ENCODE results near the gene SLX4. TPM values are rescaled to one million over a fixed set of nuclear protein-coding genes. Genes with fewer than 3 reads are reported as not detected.

SLX4 gene
- total RNA-seq, 1 experiment from 2014 or later: 5.9 TPM

DNA sequence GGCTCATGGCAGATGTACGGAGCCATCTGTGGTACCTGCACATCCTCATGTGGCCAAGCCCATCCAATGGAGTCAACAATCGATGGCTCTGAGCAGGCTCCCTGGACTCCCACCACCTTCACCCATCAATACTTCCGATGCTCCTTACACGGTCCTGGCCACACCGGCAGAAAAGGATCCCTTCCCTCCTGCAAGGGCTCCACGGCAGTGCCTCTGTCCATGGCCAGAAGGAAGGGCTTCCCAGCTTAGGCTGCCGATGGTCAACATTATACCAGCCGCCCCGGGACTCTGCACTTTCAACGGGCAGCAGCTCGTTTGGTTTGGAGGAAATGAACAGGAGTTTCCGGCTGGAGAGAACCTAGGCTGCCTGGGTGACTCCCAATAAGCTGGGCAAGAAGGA lies 13.2 kb downstream of the SLX4 start:
- Mint-ChIP-seq H3K9me3 (ENCODE audit: unreplicated experiment) (no peaks in the 10 kb centered on the region), H3K27ac (ENCODE audit: low read depth, unreplicated experiment) (no peak overlapping the region), H3K36me3 (ENCODE audit: insufficient read depth, unreplicated experiment) (peaks cover 12% of the 10 kb centered on the region), H3K4me1 (ENCODE audit: insufficient read depth, unreplicated experiment) (no peaks in the 10 kb centered on the region), H3K27me3 (ENCODE audit: insufficient read depth, unreplicated experiment) (no peaks in the 10 kb centered on the region), H3K4me3 (ENCODE audit: unreplicated experiment) (no peak overlapping the region)
- DNase-seq (ENCODE audit: unreplicated experiment): no peak
- no TSS peak for BruUV-seq (replicated peaks)
- intact Hi-C loops (cut with micrococcal nuclease): no loop called here
- POLR2A ChIA-PET: no interaction called here
- CTCF ChIA-PET: interaction anchor here (0.5 kb wide), 1 partner anchor 383 kb away, joined by 3 read pairs; no protein-coding TSS in a partner anchor
- TF ChIP-seq, protein P1, sequence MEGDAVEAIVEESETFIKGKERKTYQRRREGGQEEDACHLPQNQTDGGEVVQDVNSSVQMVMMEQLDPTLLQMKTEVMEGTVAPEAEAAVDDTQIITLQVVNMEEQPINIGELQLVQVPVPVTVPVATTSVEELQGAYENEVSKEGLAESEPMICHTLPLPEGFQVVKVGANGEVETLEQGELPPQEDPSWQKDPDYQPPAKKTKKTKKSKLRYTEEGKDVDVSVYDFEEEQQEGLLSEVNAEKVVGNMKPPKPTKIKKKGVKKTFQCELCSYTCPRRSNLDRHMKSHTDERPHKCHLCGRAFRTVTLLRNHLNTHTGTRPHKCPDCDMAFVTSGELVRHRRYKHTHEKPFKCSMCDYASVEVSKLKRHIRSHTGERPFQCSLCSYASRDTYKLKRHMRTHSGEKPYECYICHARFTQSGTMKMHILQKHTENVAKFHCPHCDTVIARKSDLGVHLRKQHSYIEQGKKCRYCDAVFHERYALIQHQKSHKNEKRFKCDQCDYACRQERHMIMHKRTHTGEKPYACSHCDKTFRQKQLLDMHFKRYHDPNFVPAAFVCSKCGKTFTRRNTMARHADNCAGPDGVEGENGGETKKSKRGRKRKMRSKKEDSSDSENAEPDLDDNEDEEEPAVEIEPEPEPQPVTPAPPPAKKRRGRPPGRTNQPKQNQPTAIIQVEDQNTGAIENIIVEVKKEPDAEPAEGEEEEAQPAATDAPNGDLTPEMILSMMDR (IDR thresholded peaks at IDR 0.05; ENCODE audit: unreplicated experiment): no peak

DNA sequence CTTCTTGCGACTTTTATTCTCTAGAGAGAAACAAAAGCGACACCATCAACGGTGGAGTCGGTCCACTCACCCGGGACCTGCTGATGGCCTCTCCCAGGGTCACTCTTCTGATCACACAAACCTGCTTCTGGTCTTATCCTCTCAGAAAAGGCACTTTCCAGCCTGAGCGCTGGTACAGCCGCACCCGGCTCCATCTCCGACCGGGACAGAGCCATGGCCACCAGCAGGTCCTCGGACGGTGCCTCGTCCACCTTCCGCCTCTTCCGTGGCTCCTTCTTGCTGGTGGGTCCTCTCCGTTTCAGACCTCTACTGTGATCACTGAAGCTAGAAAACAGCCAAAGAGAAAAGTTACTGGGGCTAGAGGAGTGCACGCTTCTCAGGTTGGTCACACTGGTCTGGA lies 13.7 kb downstream of the SLX4 start:
- Mint-ChIP-seq H3K9me3 (ENCODE audit: unreplicated experiment) (no peaks in the 10 kb centered on the region), H3K4me3 (ENCODE audit: unreplicated experiment) (no peak overlapping the region), H3K27ac (ENCODE audit: low read depth, unreplicated experiment) (no peak overlapping the region), H3K27me3 (ENCODE audit: insufficient read depth, unreplicated experiment) (no peaks in the 10 kb centered on the region), H3K36me3 (ENCODE audit: insufficient read depth, unreplicated experiment) (peaks cover 7% of the 10 kb centered on the region), H3K4me1 (ENCODE audit: insufficient read depth, unreplicated experiment) (no peaks in the 10 kb centered on the region)
- intact Hi-C loops (cut with micrococcal nuclease): no loop called here
- TF ChIP-seq, protein P1 (IDR thresholded peaks at IDR 0.05; ENCODE audit: unreplicated experiment): no peak
- BruUV-seq (replicated peaks): no TSS peak
- DNase-seq (ENCODE audit: unreplicated experiment): no peak
- ChIA-PET CTCF (interaction anchor here (0.5 kb wide), 1 partner anchor 384 kb away, joined by 3 read pairs; no protein-coding TSS in a partner anchor), POLR2A (no interaction called here)

DNA sequence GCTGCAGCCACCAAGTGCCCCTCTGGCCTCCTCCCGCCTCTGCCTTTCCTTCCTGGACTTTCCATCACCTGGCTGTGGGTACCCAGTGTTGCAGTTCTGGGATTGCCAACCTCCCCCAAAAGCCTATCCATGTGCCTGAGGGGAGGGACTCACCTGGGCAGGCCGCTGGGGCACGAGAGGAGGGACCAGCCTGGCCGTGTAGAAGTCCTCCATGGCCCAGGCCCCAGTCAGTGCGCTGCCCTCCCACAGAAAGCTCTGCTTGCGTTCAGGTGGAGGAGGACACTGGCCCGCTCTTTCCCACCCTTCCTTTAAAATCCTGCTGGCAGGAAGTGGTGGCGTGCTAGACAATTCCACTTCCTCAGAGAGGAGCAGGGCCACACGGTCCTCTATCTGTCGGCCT lies 14.2 kb downstream of the SLX4 start:
- Mint-ChIP-seq H3K36me3 (ENCODE audit: insufficient read depth, unreplicated experiment) (peaks cover 5% of the 10 kb centered on the region), H3K27me3 (ENCODE audit: insufficient read depth, unreplicated experiment) (no peaks in the 10 kb centered on the region), H3K9me3 (ENCODE audit: unreplicated experiment) (no peaks in the 10 kb centered on the region), H3K4me3 (ENCODE audit: unreplicated experiment) (no peak overlapping the region), H3K4me1 (ENCODE audit: insufficient read depth, unreplicated experiment) (no peaks in the 10 kb centered on the region), H3K27ac (ENCODE audit: low read depth, unreplicated experiment) (no peak overlapping the region)
- TF ChIP-seq, protein P1 (IDR thresholded peaks at IDR 0.05; ENCODE audit: unreplicated experiment): no peak
- ChIA-PET POLR2A (no interaction called here), CTCF (no interaction called here)
- no TSS peak for BruUV-seq (replicated peaks)
- intact Hi-C loops (cut with micrococcal nuclease): no loop called here
- no peak for DNase-seq (ENCODE audit: unreplicated experiment)

DNA sequence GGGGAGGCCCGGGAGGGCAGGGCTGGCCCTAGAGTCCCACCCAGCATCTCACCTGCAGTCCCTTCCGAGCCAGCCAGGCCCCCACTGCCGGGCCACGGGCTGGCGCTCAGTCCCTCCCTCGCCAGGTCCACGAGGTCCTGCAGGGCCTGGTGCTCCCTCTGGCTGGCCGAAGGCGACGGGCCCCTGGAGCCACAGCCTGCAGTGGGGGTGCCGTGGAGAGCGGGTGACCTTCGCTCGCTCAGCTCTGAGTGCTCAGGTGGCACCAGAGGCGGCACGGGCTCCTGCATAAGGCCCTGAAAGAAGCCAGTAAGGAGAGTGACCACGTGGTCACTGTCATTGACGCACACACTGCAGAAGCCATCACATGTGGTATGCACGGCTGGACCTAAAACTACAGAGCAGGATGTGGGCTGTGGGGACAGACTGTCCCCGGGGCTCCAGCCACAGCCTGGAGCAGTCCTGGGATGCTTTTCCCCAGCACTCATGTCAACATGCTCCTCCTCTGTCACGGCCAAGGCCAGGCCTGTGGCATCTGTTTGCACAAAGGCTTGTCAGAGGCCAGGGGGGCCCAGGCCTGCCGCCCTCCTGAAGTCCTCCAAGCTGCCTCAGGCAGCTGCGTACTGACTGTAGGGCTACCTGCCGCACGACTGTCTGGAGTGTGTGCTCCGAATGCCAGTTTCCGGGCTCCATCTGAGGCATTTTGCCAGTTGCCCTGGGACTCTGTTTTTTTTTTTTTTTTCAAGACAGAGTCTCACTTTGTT lies 15.1 kb downstream of the SLX4 start:
- peaks cover under 1% of the 10 kb centered on the region for H3K36me3 Mint-ChIP-seq (ENCODE audit: insufficient read depth, unreplicated experiment)
- CTCF ChIA-PET: no interaction called here

More for the DNA sequence above, 15.1 kb downstream of the SLX4 start:
- TF ChIP-seq, protein P1 (IDR thresholded peaks at IDR 0.05; ENCODE audit: unreplicated experiment): no peak
- Mint-ChIP-seq H3K27me3 (ENCODE audit: insufficient read depth, unreplicated experiment) (no peaks in the 10 kb centered on the region), H3K27ac (ENCODE audit: low read depth, unreplicated experiment) (no peak overlapping the region), H3K4me1 (ENCODE audit: insufficient read depth, unreplicated experiment) (no peaks in the 10 kb centered on the region), H3K4me3 (ENCODE audit: unreplicated experiment) (no peak overlapping the region), H3K9me3 (ENCODE audit: unreplicated experiment) (no peaks in the 10 kb centered on the region)
- no TSS peak for BruUV-seq (replicated peaks)
- no peak for DNase-seq (ENCODE audit: unreplicated experiment)
- intact Hi-C loops (cut with micrococcal nuclease): no loop called here
- POLR2A ChIA-PET: no interaction called here

Data from MCF 10A (cell line).